ENCODE data around the gene AIF1L. TPM values are rescaled to one million over a fixed set of nuclear protein-coding genes. Genes with fewer than 3 reads are reported as not detected.
"Not testable (repeated sequence)": the region's sequence is repeated elsewhere in the genome, so short reads cannot be mapped to it uniquely, and the experiment has no call there.

AIF1L gene
- total RNA-seq, 4 donors from 2014 or later = 19.9 to 121 (median 38.4) TPM

DNA sequence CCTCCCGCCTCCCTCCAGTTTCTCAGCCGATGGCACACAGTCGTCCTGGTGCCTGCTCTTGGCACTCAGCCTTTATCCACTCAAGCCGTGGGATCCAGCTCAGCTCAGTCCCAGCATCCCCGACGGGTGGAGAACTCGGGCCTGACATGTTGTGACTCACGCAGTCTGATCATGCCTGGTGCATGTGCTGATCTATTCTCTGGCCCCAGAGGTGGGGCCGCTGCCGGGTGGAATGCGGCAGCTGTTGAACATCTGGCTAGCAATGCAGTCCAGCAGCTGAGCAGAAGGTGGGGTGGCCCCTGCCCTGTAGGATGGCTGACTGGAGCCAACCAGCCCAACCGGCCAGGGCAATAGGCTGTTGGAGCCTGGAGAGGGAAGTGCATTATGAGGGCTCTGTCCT, 1.7 kb upstream of the AIF1L start:
- ATAC-seq (ENCODE audit: low FRiP score) = no peak
- no peak for DNase-seq (ENCODE audit: low spot score)
- TF ChIP-seq CTCF (IDR thresholded peaks at IDR 0.05) = no peak

- no peak for DNase-seq (ENCODE audit: low spot score)
- TF ChIP-seq CTCF (IDR thresholded peaks at IDR 0.05) = no peak
Observed at GRCh38 chr9:131095666-131096268, 564 bp upstream of the AIF1L start.

DNA sequence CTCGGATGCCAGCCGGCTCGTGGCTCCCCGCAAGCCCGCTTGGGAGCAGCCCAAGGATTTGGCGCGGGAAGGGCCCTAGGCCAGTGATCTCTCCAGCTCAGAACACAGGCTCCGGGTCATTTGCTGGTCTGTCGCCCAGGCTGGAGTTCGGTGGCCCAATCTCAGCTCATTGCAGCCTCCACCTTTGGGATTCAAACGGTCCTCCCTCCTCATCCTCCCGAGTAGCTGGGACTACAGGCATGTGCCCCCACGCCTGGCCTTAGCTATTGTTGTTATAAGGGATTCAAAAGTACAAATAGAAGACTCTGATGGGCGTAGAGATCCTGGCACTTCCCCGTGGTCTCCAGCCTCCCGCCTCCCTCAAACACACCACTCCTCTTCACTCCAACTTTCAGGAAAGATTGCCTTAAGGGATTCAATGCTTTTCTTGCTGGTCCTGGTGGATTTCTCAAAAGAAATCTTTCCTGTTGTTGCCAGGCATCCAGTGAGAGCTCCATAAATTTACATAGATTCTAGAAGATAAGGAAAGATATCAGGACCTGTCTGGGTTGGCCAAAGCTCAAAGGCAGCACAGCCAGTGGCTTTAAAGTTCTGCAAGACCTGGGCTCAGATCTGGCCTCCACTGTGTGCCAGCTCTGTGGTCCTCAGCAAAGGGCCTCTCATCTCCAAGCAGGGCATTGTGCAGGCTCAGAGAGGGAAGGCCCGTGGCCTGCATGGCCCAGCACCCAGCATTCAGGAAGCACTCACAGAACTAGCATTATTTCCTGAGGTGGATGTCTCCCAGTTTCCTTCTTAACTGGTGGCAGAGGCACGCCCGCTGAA, 1.0 kb downstream of the AIF1L start:
- ATAC-seq (ENCODE audit: low FRiP score) (no peak), DNase-seq (ENCODE audit: low spot score) (no peak)
- TF ChIP-seq CTCF (IDR thresholded peaks at IDR 0.05) = no peak

More at GRCh38 chr9:131095666-131096268, 564 bp upstream of the AIF1L start:
- no peak for ATAC-seq (ENCODE audit: low FRiP score)

DNA sequence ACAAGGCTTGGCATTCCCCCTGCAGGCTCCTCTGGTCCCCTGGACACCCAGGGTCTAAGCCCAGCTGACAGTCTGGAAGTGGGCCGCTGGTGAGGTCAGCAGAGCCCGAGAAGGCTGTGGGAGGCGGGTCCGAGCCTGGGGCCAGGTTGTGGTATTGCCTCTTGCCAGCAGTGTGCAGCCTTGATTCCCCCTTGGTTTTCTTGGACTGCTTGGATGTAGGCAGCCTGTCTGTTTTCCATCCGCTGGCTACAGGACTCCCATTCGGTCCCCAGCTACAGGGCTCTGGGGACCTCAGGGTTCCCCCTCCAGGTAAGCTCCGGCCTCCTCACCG, 1.6 kb downstream of the AIF1L start:
- DNase-seq (ENCODE audit: low spot score) (no peak), ATAC-seq (ENCODE audit: low FRiP score) (no peak)
- TF ChIP-seq CTCF (IDR thresholded peaks at IDR 0.05) = no peak

DNA sequence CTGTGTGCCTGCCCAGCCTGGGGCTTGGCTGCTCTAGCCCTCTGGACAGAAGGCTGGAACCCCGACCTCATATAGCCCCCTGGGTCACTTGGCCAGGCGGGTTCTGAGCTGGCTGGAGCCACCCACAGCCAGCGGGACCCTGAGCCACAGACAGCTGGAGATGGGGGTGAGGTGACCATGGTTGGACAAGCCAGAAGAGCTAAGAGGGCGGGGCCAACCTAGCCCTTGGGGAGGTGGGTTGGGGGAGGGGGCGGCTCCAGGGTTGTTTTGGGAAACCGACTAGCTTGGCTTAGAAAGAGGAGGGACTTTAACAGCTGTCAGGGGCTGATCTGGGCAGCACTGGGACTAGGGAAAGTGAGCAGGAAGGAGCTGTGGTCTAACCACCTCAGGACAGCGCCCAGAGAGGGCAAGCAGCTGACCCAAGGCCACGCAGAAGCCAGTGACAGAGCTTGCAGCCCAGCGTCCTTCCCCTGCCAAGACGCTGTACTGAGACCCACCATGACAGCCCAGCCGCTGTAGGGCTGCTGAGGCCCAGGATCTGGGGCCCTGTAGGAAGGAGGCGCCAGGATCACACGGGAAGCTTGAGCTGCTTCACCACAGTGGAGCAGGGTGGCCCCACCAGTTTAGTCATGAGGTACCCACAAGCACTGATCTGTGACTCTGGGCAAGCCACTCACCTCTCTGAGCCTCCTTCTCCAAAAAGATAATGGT, 2.2 kb downstream of the AIF1L start:
- ATAC-seq (ENCODE audit: low FRiP score) = no peak
- DNase-seq (ENCODE audit: low spot score) = no peak
- no peak for TF ChIP-seq CTCF (IDR thresholded peaks at IDR 0.05)

- no peak for TF ChIP-seq CTCF (IDR thresholded peaks at IDR 0.05)
- ATAC-seq (ENCODE audit: low FRiP score) (no peak), DNase-seq (ENCODE audit: low spot score) (no peak)
Observed at GRCh38 chr9:131099102-131099606, 2.8 kb downstream of the AIF1L start.

DNA sequence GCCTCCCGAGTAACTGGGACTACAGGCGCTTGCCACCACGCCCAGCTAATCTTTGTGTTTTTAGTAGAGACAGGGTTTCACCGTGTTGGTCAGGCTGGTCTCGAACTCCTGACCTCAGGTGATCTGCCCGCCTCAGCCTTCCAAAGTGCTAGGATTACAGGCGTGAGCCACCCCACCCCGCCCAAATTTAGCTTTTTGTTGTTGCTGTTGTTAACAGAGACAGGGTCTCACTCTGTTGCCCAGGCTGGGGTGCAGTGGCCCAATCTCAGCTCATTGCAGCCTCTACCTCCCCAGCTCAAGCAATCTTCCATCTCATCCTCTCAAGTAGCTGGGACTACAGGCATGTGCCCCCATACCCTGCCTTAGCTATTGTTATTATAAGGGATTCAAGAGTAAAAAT, 3.5 kb downstream of the AIF1L start:
- DNase-seq (ENCODE audit: low spot score); ATAC-seq (ENCODE audit: low FRiP score): not testable (repeated sequence)
